ENCODE data around the gene BDH1.
A peak's percentile ranks its signal among the peaks of the same experiment; 100 is the strongest.
"Not testable (repeated sequence)": the region's sequence is repeated elsewhere in the genome, so short reads cannot be mapped to it uniquely, and the experiment has no call there.

Gene BDH1

GRCh38 chr3:197578376-197578775 is 22.6 kb upstream of the BDH1 start:
- DNase-seq (ENCODE audit: low read depth in 3 of 3) = no peak

- no peak for DNase-seq (ENCODE audit: low read depth in 3 of 3)
Measured at GRCh38 chr3:197577366-197578074, 21.8 kb upstream of the BDH1 start.

GRCh38 chr3:197576838-197577237 is 21.1 kb upstream of the BDH1 start:
- no peak for DNase-seq (ENCODE audit: low read depth in 3 of 3)

- no peak for DNase-seq (ENCODE audit: low read depth in 3 of 3)
Measured at GRCh38 chr3:197575362-197575761, 19.6 kb upstream of the BDH1 start.

- not testable (repeated sequence) for DNase-seq (ENCODE audit: low read depth in 3 of 3)
Measured at GRCh38 chr3:197574396-197574991, 18.7 kb upstream of the BDH1 start.

GRCh38 chr3:197573048-197573767 is 17.4 kb upstream of the BDH1 start:
- DNase-seq (ENCODE audit: low read depth in 3 of 3) = no peak

- not testable (repeated sequence) for DNase-seq (ENCODE audit: low read depth in 3 of 3)
Measured at GRCh38 chr3:197571880-197572172, 16.1 kb upstream of the BDH1 start.

- not testable (repeated sequence) for DNase-seq (ENCODE audit: low read depth in 3 of 3)
Measured at GRCh38 chr3:197571074-197571879, 15.5 kb upstream of the BDH1 start.

- not testable (repeated sequence) for DNase-seq (ENCODE audit: low read depth in 3 of 3)
Measured at GRCh38 chr3:197569433-197569832, 13.7 kb upstream of the BDH1 start.

GRCh38 chr3:197567904-197568681 is 12.3 kb upstream of the BDH1 start:
- DNase-seq (ENCODE audit: low read depth in 3 of 3) = no peak

GRCh38 chr3:197566155-197566554 is 10.4 kb upstream of the BDH1 start:
- not testable (repeated sequence) for DNase-seq (ENCODE audit: low read depth in 3 of 3)

GRCh38 chr3:197564097-197564843 is 8.5 kb upstream of the BDH1 start:
- no peak for DNase-seq (ENCODE audit: low read depth in 3 of 3)

GRCh38 chr3:197562398-197563251 is 6.9 kb upstream of the BDH1 start:
- no peak for DNase-seq (ENCODE audit: low read depth in 3 of 3)

- no peak for DNase-seq (ENCODE audit: low read depth in 3 of 3)
Measured at GRCh38 chr3:197561926-197562325, 6.2 kb upstream of the BDH1 start.

- DNase-seq (ENCODE audit: low read depth in 3 of 3) = no peak
Measured at GRCh38 chr3:197559651-197560050, 3.9 kb upstream of the BDH1 start.

GRCh38 chr3:197554562-197555280 is 1.0 kb downstream of the BDH1 start:
- DNase-seq (ENCODE audit: low read depth in 3 of 3) = peak; percentile 88 to 95 (median 89)

GRCh38 chr3:197554196-197554561 is 1.6 kb downstream of the BDH1 start:
- no peak for DNase-seq (ENCODE audit: low read depth in 3 of 3)

GRCh38 chr3:197552198-197552597 is 3.6 kb downstream of the BDH1 start:
- no peak for DNase-seq (ENCODE audit: low read depth in 3 of 3)

GRCh38 chr3:197550489-197550888 is 5.3 kb downstream of the BDH1 start:
- no peak for DNase-seq (ENCODE audit: low read depth in 3 of 3)

Data from stimulated activated CD4-positive, alpha-beta T cell treated with anti-CD3 and anti-CD28 coated beads, TNF-alpha, amount 100 ng/mL, for 24 hours (primary cell).